Measurements from ENCODE around the gene PLOD2.
"Not testable (repeated sequence)": the region's sequence is repeated elsewhere in the genome, so short reads cannot be mapped to it uniquely, and the experiment has no call there.

Gene PLOD2

GRCh38 chr3:146139586-146140110 lies 21.3 kb downstream of the PLOD2 start:
- DNase-seq (ENCODE audit: low read depth in 1 of 2, low spot score in 1 of 2): no peak

DNA sequence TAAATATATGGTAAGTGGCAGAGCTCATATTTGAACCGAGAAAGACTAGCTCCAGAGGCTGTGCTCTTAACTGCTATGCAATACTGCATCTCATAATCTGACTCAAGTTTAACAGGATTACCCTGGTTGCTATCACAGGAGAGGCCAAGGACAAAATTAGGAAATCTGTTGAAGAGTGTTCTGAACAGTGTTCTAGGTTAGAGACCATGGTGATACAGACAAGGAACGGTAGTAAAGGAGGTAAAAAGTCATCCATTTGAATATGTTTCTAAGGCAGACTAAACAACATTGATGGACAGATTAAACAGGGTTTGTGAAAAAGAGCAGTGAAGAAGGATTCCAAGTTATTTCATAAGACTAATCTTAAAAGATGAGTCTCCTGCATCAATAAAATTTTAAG lies 22.1 kb downstream of the PLOD2 start:
- DNase-seq (ENCODE audit: low read depth in 1 of 2, low spot score in 1 of 2): no peak

DNA sequence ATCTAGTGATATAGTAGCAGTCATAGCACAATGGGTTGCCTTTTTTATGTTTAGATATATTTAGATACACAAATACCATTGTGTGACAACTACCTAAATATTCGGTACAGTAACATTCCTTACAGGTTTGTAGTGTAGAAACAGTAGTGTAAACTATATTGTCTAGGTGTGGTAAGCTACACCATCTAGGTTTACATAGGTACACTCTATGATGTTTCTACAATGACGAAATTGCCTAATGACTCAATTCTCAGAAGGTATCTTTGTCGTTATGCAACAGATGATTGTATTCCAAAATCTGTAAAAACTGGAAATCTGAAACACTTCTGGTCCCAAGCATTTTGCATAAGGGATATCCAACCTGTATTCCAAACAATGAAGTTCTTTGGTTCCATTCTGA lies 24.3 kb downstream of the PLOD2 start:
- DNase-seq (ENCODE audit: low read depth in 1 of 2, low spot score in 1 of 2): no peak

DNA sequence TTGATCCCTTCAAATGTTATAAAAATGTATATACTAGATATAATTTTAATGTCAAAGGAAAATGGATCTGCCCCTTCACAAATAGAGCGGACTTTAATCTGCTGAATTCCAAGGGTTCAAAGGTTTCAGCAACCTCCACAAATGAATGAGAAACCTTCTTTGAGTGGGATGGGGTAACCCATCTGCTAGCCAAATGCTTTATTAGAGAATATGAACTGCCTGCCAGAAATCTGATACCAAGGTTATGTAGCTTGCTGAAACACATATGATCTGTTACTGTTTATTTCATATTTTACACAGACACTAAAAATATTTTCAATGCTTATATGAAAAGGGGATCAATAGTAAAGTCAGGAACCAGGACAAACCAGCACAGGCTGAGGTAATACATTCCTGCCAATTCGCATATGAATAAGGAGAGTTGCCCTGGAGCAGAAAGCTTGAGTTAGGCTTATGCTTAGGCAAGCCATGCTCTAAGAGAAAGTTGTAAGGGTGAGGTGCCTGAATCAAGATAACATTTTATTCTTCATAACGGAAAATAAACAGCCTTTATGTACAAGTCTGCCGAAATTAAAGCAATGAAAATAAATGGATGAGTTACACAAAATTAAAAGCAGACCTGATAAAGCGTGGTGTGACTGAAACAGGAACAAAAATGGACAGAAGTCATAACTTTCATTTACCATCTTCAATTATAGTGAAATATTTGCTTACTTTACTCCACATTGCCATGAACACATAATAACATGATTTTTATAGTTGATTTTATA lies 26.5 kb downstream of the PLOD2 start:
- DNase-seq (ENCODE audit: low read depth in 1 of 2, low spot score in 1 of 2): no peak

GRCh38 chr3:146133441-146133840 lies 27.5 kb downstream of the PLOD2 start:
- no peak for DNase-seq (ENCODE audit: low read depth in 1 of 2, low spot score in 1 of 2)

- DNase-seq (ENCODE audit: low read depth in 1 of 2, low spot score in 1 of 2): no peak
Measured at GRCh38 chr3:146131616-146132410, 29.2 kb downstream of the PLOD2 start.

- DNase-seq (ENCODE audit: low read depth in 1 of 2, low spot score in 1 of 2): no peak
Measured at GRCh38 chr3:146130881-146131371, 30.1 kb downstream of the PLOD2 start.

GRCh38 chr3:146129750-146130149 lies 31.2 kb downstream of the PLOD2 start:
- no peak for DNase-seq (ENCODE audit: low read depth in 1 of 2, low spot score in 1 of 2)

DNA sequence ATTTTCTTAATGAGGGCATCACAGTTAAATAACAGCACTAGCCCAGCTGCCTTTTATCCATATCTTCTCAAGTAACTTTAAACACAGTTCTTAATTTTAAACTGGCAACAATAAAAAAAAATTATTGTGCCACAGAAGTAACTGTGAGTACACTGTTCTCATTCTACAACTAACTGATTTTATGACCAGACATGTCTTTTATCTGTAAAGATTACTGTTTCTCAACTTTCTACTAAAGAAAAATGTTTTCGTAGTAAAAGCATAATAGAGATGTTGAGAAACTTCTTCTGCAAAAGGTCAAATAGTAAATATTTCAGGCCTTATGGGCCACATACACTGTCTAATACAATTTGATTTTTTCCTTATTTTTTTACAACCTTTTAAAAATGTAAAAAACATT lies 32.0 kb downstream of the PLOD2 start:
- no peak for DNase-seq (ENCODE audit: low read depth in 1 of 2, low spot score in 1 of 2)

DNA sequence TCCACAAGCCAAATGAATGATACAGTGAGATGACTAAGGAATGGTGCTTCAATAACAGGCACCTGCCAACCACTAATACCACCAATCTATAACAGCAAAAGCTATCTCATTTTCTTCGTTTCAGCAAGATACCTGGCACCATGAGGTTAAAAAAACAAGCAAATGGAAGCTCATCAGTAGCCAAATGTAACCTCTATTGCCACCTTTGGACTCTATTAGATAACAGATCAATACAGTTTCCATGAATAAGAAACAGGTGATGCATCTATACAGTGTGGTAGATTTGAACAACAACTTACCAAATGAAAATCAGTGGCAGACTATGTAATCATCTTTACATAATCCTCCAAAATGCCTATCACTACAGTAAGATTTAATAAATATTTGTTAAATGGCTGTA lies 32.8 kb downstream of the PLOD2 start:
- DNase-seq (ENCODE audit: low read depth in 1 of 2, low spot score in 1 of 2): no peak

DNA sequence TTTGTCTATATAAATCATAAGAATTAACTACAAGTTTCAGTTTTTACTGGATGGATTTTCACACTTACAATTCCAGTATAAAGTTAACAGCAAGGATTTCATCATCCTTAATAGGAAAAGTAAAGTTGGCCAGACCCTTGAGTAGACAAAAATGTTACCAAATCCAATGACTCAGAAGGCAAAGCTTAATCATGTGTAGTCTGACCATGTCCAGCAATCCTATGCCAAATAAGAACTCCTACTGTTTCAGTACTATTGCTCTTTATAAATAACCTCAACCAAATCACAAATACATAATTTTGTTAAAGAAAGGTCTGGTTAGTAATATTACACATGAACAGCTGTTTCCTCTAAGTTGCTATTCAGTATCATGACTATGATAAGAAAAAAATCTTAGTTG lies 35.0 kb downstream of the PLOD2 start:
- no peak for DNase-seq (ENCODE audit: low read depth in 1 of 2, low spot score in 1 of 2)

- no peak for DNase-seq (ENCODE audit: low read depth in 1 of 2, low spot score in 1 of 2)
Measured at GRCh38 chr3:146124126-146124801, 36.7 kb downstream of the PLOD2 start.

- DNase-seq (ENCODE audit: low read depth in 1 of 2, low spot score in 1 of 2): no peak
Measured at GRCh38 chr3:146117406-146118285, 43.3 kb downstream of the PLOD2 start.

GRCh38 chr3:146115619-146116018 lies 45.4 kb downstream of the PLOD2 start:
- DNase-seq (ENCODE audit: low read depth in 1 of 2, low spot score in 1 of 2): no peak

DNA sequence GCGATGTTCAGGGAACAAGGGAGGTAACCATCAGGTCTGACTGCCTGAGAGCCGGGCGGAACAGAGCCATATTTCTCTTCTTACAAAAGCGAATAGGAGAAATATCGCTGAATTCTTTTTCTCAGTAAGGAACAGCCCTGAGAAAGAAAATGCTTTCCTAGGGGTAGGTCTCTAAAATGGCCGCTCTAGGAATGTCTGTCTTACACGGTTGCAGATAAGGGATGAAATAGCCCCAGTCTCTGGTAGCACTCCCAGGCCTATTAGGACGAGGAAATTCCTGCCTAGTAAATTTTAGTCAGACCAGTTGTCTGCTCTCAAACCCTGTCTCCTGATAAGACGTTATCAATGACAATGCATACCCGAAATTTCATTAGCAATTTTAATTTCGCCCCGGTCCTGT lies 47.2 kb downstream of the PLOD2 start:
- not testable (repeated sequence) for DNase-seq (ENCODE audit: low read depth in 1 of 2, low spot score in 1 of 2)

- no peak for DNase-seq (ENCODE audit: low read depth in 1 of 2, low spot score in 1 of 2)
Measured at GRCh38 chr3:146111337-146111736, 49.6 kb downstream of the PLOD2 start.

- DNase-seq (ENCODE audit: low read depth in 1 of 2, low spot score in 1 of 2): no peak
Measured at GRCh38 chr3:146110161-146110560, 50.8 kb downstream of the PLOD2 start.

- no peak for DNase-seq (ENCODE audit: low read depth in 1 of 2, low spot score in 1 of 2)
Measured at GRCh38 chr3:146106986-146107385, 54.0 kb downstream of the PLOD2 start.

GRCh38 chr3:146104068-146104467 lies 56.9 kb downstream of the PLOD2 start:
- DNase-seq (ENCODE audit: low read depth in 1 of 2, low spot score in 1 of 2): no peak

DNA sequence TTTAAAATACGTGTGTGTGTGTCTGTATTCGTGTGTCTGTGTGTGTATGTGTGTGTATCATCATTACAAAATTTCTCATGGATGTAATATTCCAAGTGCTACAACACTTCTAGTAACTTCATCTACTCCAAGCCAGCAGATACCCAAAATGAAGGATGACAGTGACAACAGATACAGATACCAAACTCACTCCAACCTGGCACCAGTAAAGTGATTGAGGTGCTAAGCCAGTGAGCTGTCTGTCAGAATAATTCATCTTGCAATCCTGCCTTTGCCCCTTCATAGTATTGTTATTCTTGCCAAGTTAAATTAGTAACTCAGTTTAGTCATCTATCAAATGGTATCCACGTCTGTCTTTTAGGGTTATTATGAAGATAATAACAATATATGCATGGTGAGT lies 58.1 kb downstream of the PLOD2 start:
- DNase-seq (ENCODE audit: low read depth in 1 of 2, low spot score in 1 of 2): no peak

- no peak for DNase-seq (ENCODE audit: low read depth in 1 of 2, low spot score in 1 of 2)
Measured at GRCh38 chr3:146101538-146101937, 59.4 kb downstream of the PLOD2 start.

All from activated CD4-positive, alpha-beta T cell treated with anti-CD3 and anti-CD28 coated beads, Interleukin-2, amount 50 U/mL, for 24 hours (primary cell).